SK-N-SH (cell line): ENCODE results near the gene MAMLD1. TPM values are rescaled to one million over a fixed set of nuclear protein-coding genes. Genes with fewer than 3 reads are reported as not detected.

Experiments used
- CTCF ChIA-PET: fragments of 300-600, 350-600 bp; formaldehyde crosslinking; extraction: SDS; loops from one replicate; lab custom pipeline; 2021; lab: Yijun Ruan, JAX
- POLR2A ChIA-PET: fragments of 350-600 bp; sonication (Branson Sonifier 250); formaldehyde crosslinking; extraction: SDS; loops from one replicate; lab custom pipeline; 2020; ENCODE audit warnings: antibody characterized with exemption, inconsistent platforms; lab: Yijun Ruan, JAX
- DNase-seq: peaks from one replicate; pipeline ENCODE4 v3.0.0; 2012
- H2AFZ ChIP-seq: fragments of 200-600 bp; sonication (generic); 2 replicates; pipeline ENCODE4 v1.8.1; 2016; ENCODE audit warnings: antibody characterized with exemption, mild to moderate bottlenecking, low read depth
- H3F3A ChIP-seq: fragments of 200-600 bp; sonication (generic); replicated peaks from 2 replicates; pipeline ENCODE3; 2016; ENCODE audit warnings: antibody characterized with exemption, mild to moderate bottlenecking; ENCODE audit not compliant: insufficient read depth
- H3K27ac ChIP-seq, 2 experiments: fragments of 200-500 bp in 1 of 2; fragments of 200-600 bp in 1 of 2; sonication (Bioruptor generic) in 1 of 2; sonication (generic), shearing (Covaris generic) in 1 of 2; 2 replicates each; pipeline versions ENCODE4 v1.5.1 to v1.6.1; 2014 to 2016; ENCODE audit warnings: low read depth in 2 of 2, inconsistent platforms in 1 of 2, low read length in 1 of 2, mild to moderate bottlenecking in 1 of 2, mixed read lengths in 1 of 2
- H3K27me3 ChIP-seq: fragments of 200-600 bp; sonication (generic), shearing (Covaris generic); 2 replicates; pipeline ENCODE4 v1.6.1; 2016; ENCODE audit warnings: mixed run types; ENCODE audit not compliant: insufficient read depth
- H3K36me3 ChIP-seq, 2 experiments: fragments of 200-500 bp in 1 of 2; fragments of 200-600 bp in 1 of 2; sonication (Bioruptor generic) in 1 of 2; sonication (generic) in 1 of 2; replicated peaks in 1 of 2; 2 replicates each; pipeline versions ENCODE3 to v1.5.1; 2014 to 2016; ENCODE audit warnings: low read length in 1 of 2, mild to moderate bottlenecking in 1 of 2; ENCODE audit not compliant: insufficient read depth in 2 of 2, control insufficient read depth in 1 of 2
- H3K4me1 ChIP-seq, 2 experiments: fragments of 200-500 bp in 1 of 2; fragments of 200-600 bp in 1 of 2; sonication (Bioruptor generic) in 1 of 2; sonication (generic), shearing (Covaris generic) in 1 of 2; 2 replicates each; pipeline versions ENCODE4 v1.5.1 to v1.6.1; 2014 to 2016; ENCODE audit warnings: low read depth in 1 of 2, low read length in 1 of 2, mixed run types in 1 of 2; ENCODE audit not compliant: insufficient read depth in 2 of 2, control insufficient read depth in 1 of 2
- H3K4me2 ChIP-seq: fragments of 200-600 bp; sonication (generic), shearing (Covaris generic); 2 replicates; pipeline ENCODE4 v1.6.1; 2017; ENCODE audit warnings: mixed run types
- H3K4me3 ChIP-seq, 2 experiments: fragments of 200-500 bp in 1 of 2; fragments of 200-600 bp in 1 of 2; sonication (Bioruptor generic) in 1 of 2; sonication (generic), shearing (Covaris generic) in 1 of 2; 2 replicates each; pipeline versions ENCODE4 v1.5.1 to v1.8.1; 2014 to 2016; ENCODE audit warnings: low read depth in 2 of 2, inconsistent platforms in 1 of 2, low read length in 1 of 2, mild to moderate bottlenecking in 1 of 2, mixed read lengths in 1 of 2, moderate library complexity in 1 of 2
- H3K79me2 ChIP-seq: fragments of 200-600 bp; sonication (generic); 2 replicates; pipeline ENCODE4 v1.8.1; 2017; ENCODE audit warnings: mild to moderate bottlenecking; ENCODE audit not compliant: insufficient read depth
- H3K9ac ChIP-seq: fragments of 200-600 bp; sonication (generic); 2 replicates; pipeline ENCODE4 v1.6.1; 2017; ENCODE audit warnings: mixed run types
- H3K9me2 ChIP-seq: fragments of 200-600 bp; sonication (generic); 2 replicates; pipeline ENCODE4 v1.6.1; 2017; ENCODE audit warnings: mixed run types
- H3K9me3 ChIP-seq: fragments of 200-600 bp; sonication (generic); 2 replicates; pipeline ENCODE4 v1.6.1; 2017; ENCODE audit warnings: mixed run types, mild to moderate bottlenecking, moderate library complexity
- H4K20me1 ChIP-seq: fragments of 200-600 bp; sonication (generic); 2 replicates; pipeline ENCODE4 v1.6.1; 2017; ENCODE audit warnings: mild to moderate bottlenecking, mixed run types; ENCODE audit not compliant: insufficient read depth
- EZH2phosphoT487 ChIP-seq: fragments of 200-600 bp; sonication (generic); IDR thresholded peaks from 2 replicates; pipeline ENCODE4 v1.6.1; 2017; ENCODE audit warnings: low read depth, mixed run types, mild to moderate bottlenecking, antibody characterized with exemption, moderate library complexity, borderline replicate concordance
- FOSL2 ChIP-seq: IDR thresholded peaks from 2 replicates; pipeline ENCODE4 v1.4.0; 2012; ENCODE audit warnings: low read depth, mild to moderate bottlenecking, moderate library complexity, borderline replicate concordance
- GATA2 ChIP-seq: sonication (generic); formaldehyde crosslinking; IDR thresholded peaks from 2 replicates; pipeline ENCODE4 v1.5.0; 2020; ENCODE audit warnings: mild to moderate bottlenecking, missing genetic modification reagents
- JUND ChIP-seq: IDR thresholded peaks from 2 replicates; pipeline ENCODE4 v1.4.0; 2012
- MXI1 ChIP-seq: IDR thresholded peaks from 2 replicates; pipeline ENCODE4 v1.6.1; 2012; ENCODE audit warnings: mild to moderate bottlenecking, low read depth, low read length, improper control_type of control experiment
- NRF1 ChIP-seq: IDR thresholded peaks from 2 replicates; pipeline ENCODE4 v1.6.1; 2012; ENCODE audit warnings: low read depth, mild to moderate bottlenecking, low read length
- POLR2AphosphoS5 ChIP-seq: IDR thresholded peaks from 2 replicates; pipeline ENCODE4 v1.6.1; 2012; ENCODE audit warnings: low read depth, low read length
- REST ChIP-seq: IDR thresholded peaks from 2 replicates; pipeline ENCODE4 v1.6.1; 2012; ENCODE audit warnings: mild to moderate bottlenecking, low read depth, low read length, moderate library complexity
- RXRA ChIP-seq: IDR thresholded peaks from 2 replicates; pipeline ENCODE4 v1.4.0; 2012; ENCODE audit warnings: low read depth, mild to moderate bottlenecking, borderline replicate concordance
- SMC3 ChIP-seq: IDR thresholded peaks from 2 replicates; pipeline ENCODE4 v1.6.1; 2012; ENCODE audit warnings: low read depth, low read length, improper control_type of control experiment
- TCF12 ChIP-seq: IDR thresholded peaks from 2 replicates; pipeline ENCODE4 v1.4.0; 2012
- USF1 ChIP-seq: IDR thresholded peaks from 2 replicates; pipeline ENCODE4 v1.4.0; 2012; ENCODE audit warnings: low read depth, borderline replicate concordance
- WGBS: methylation state at CpG from one replicate; pipeline ENCODE4 v1.1.6; 2017; ENCODE audit warnings: low lambda C conversion rate; 5-methylcytosine and 5-hydroxymethylcytosine counted together
- polyA plus RNA-seq, 3 experiments: library from polyadenylated mRNA; depleted of rRNA; stranded (reverse); fragments of >200 nt; gene quantifications; 2 replicates each; pipeline ENCODE4 v1.2.3, GENCODE V29; 2012
- TF ChIP-seq, protein P1 (sequence below): IDR thresholded peaks from 2 replicates; pipeline ENCODE4 v1.4.0; 2012; ENCODE audit warnings: low read depth, borderline replicate concordance
- TF ChIP-seq, protein P2 (sequence below): IDR thresholded peaks from 2 replicates; pipeline ENCODE4 v1.4.0; 2012; ENCODE audit warnings: low read depth

The MAMLD1 gene
- polyA plus RNA-seq, 1 of the 3 experiments (the other 2 are of a cell fraction): 4.4 TPM

- TF ChIP-seq USF1 (no peak), RXRA (no peak), JUND (no peak), TCF12 (no peak), GATA2 (CRISPR knock-in tag) (no peak), MXI1 (no peak)
- TF ChIP-seq, protein P1, sequence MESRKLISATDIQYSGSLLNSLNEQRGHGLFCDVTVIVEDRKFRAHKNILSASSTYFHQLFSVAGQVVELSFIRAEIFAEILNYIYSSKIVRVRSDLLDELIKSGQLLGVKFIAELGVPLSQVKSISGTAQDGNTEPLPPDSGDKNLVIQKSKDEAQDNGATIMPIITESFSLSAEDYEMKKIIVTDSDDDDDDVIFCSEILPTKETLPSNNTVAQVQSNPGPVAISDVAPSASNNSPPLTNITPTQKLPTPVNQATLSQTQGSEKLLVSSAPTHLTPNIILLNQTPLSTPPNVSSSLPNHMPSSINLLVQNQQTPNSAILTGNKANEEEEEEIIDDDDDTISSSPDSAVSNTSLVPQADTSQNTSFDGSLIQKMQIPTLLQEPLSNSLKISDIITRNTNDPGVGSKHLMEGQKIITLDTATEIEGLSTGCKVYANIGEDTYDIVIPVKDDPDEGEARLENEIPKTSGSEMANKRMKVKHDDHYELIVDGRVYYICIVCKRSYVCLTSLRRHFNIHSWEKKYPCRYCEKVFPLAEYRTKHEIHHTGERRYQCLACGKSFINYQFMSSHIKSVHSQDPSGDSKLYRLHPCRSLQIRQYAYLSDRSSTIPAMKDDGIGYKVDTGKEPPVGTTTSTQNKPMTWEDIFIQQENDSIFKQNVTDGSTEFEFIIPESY: no peak
Measured at GRCh38 chrX:150465326-150465725, 102.2 kb downstream of the MAMLD1 start (continued).

- no peaks in the 10 kb centered on the region for H3F3A ChIP-seq
- H3K27me3 ChIP-seq: no peaks in the 10 kb centered on the region
- no peaks in the 10 kb centered on the region for H3K4me1 ChIP-seq
- ChIA-PET POLR2A (no interaction called here), CTCF (no interaction called here)
- WGBS: 57% methylated on average over 13 of the region's 15 CpGs
- no peak overlapping the region for H3K27ac ChIP-seq
- no peak for TF ChIP-seq POLR2AphosphoS5
- no peak for TF ChIP-seq FOSL2
- TF ChIP-seq, protein P2, sequence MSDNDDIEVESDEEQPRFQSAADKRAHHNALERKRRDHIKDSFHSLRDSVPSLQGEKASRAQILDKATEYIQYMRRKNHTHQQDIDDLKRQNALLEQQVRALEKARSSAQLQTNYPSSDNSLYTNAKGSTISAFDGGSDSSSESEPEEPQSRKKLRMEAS: no peak
- no peak for TF ChIP-seq TCF12
- TF ChIP-seq REST: no peak
- no peak for TF ChIP-seq SMC3
- no peak for TF ChIP-seq NRF1
- TF ChIP-seq EZH2phosphoT487: no peak
- no peak for TF ChIP-seq GATA2 (CRISPR knock-in tag)
- TF ChIP-seq, all 33 proteins: peak for 0
- H3K9me2 ChIP-seq: no peaks in the 10 kb centered on the region
- no peaks in the 10 kb centered on the region for H3K9me3 ChIP-seq
- H3K4me3 ChIP-seq: no peak overlapping the region
- H3K9ac ChIP-seq: no peak overlapping the region
- H2AFZ ChIP-seq: no peak overlapping the region
- no peak for DNase-seq
- no peaks in the 10 kb centered on the region for H3K79me2 ChIP-seq
- no peaks in the 10 kb centered on the region for H4K20me1 ChIP-seq
- no peak overlapping the region for H3K4me2 ChIP-seq
- no peaks in the 10 kb centered on the region for H3K36me3 ChIP-seq
Measured at GRCh38 chrX:150465881-150466775, 103.0 kb downstream of the MAMLD1 start.
